Endometrium (tissue), 2 donors: ENCODE measurements around the gene PDE7B.
"Not testable (repeated sequence)": the region's sequence is repeated elsewhere in the genome, so short reads cannot be mapped to it uniquely, and the experiment has no call there.

Experiments
- FAIRE-seq: peaks from 2 replicates; lab custom pipeline; 2012; peaks lifted over from hg19 to GRCh38; lab: Jason Lieb, UNC
- donor health status: control.
- donor health status: control.

PDE7B gene

GRCh38 chr6:136112262-136112661 is 260.8 kb downstream of the PDE7B start:
- FAIRE-seq = no peak

- FAIRE-seq = no peak
Observed at GRCh38 chr6:136113736-136114173, 262.3 kb downstream of the PDE7B start.

- FAIRE-seq = no peak
Observed at GRCh38 chr6:136114661-136115060, 263.2 kb downstream of the PDE7B start.

GRCh38 chr6:136115941-136116340 is 264.4 kb downstream of the PDE7B start:
- no peak for FAIRE-seq

GRCh38 chr6:136117081-136117480 is 265.6 kb downstream of the PDE7B start:
- no peak for FAIRE-seq

GRCh38 chr6:136118787-136119186 is 267.3 kb downstream of the PDE7B start:
- FAIRE-seq = no peak

- no peak for FAIRE-seq
Observed at GRCh38 chr6:136123468-136123867, 272.0 kb downstream of the PDE7B start.

GRCh38 chr6:136125585-136125984 is 274.1 kb downstream of the PDE7B start:
- FAIRE-seq = no peak

GRCh38 chr6:136127873-136128272 is 276.4 kb downstream of the PDE7B start:
- FAIRE-seq = no peak

- FAIRE-seq = no peak
Observed at GRCh38 chr6:136129365-136129764, 277.9 kb downstream of the PDE7B start.

- no peak for FAIRE-seq
Observed at GRCh38 chr6:136134268-136134667, 282.8 kb downstream of the PDE7B start.

- no peak for FAIRE-seq
Observed at GRCh38 chr6:136134751-136135150, 283.2 kb downstream of the PDE7B start.

GRCh38 chr6:136136274-136136673 is 284.8 kb downstream of the PDE7B start:
- no peak for FAIRE-seq

- no peak for FAIRE-seq
Observed at GRCh38 chr6:136137008-136137692, 285.6 kb downstream of the PDE7B start.

GRCh38 chr6:136137739-136138402 is 286.4 kb downstream of the PDE7B start:
- no peak for FAIRE-seq

- not testable (repeated sequence) for FAIRE-seq
Observed at GRCh38 chr6:136139111-136139510, 287.6 kb downstream of the PDE7B start.

- no peak for FAIRE-seq
Observed at GRCh38 chr6:136144251-136145023, 292.9 kb downstream of the PDE7B start.

- no peak for FAIRE-seq
Observed at GRCh38 chr6:136146130-136146529, 294.6 kb downstream of the PDE7B start.

- no peak for FAIRE-seq
Observed at GRCh38 chr6:136147342-136147741, 295.8 kb downstream of the PDE7B start.

- no peak for FAIRE-seq
Observed at GRCh38 chr6:136148051-136148450, 296.6 kb downstream of the PDE7B start.

GRCh38 chr6:136148523-136148922 is 297.0 kb downstream of the PDE7B start:
- FAIRE-seq = no peak

GRCh38 chr6:136149311-136149710 is 297.8 kb downstream of the PDE7B start:
- FAIRE-seq = peak; percentile 96

GRCh38 chr6:136150961-136151360 is 299.5 kb downstream of the PDE7B start:
- FAIRE-seq = no peak
